GM12865 (cell line): ENCODE data around the gene IGF1.

Experiments
- DNase-seq: peaks from one replicate; pipeline ENCODE4 v3.0.0; 2010; ENCODE audit warnings: low read depth
- H3K4me3 ChIP-seq: 2 replicates; pipeline ENCODE4 v1.5.1; 2011; ENCODE audit warnings: mild to moderate bottlenecking, low read depth, low read length, control low read depth
- TF ChIP-seq, protein P1 (sequence below): IDR thresholded peaks from 2 replicates; pipeline ENCODE4 v1.5.1; 2011; ENCODE audit warnings: low read length, control low read depth, low read depth, inconsistent platforms; ENCODE audit not compliant: insufficient read depth; ENCODE audit errors: missing control alignments

The IGF1 gene

DNA sequence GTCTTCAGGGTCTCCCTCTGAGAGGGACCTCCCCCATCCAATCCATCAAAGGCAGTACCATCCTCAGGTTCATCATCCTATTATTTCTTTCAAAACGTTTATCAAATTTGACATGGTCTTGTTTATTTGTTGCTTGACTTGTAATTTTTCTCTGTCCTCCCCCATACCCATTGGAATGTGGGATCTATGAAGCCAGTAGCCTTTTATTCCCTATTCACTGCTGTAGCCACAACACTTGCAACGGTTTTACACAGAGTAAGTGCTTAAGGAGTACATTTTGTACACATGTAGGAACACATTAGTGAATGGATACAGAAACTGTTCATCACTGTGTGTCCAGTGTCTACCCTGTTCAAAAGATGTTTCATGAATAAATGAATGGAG, 41.5 kb downstream of the IGF1 start:
- DNase-seq: no peak
- TF ChIP-seq, protein P1, sequence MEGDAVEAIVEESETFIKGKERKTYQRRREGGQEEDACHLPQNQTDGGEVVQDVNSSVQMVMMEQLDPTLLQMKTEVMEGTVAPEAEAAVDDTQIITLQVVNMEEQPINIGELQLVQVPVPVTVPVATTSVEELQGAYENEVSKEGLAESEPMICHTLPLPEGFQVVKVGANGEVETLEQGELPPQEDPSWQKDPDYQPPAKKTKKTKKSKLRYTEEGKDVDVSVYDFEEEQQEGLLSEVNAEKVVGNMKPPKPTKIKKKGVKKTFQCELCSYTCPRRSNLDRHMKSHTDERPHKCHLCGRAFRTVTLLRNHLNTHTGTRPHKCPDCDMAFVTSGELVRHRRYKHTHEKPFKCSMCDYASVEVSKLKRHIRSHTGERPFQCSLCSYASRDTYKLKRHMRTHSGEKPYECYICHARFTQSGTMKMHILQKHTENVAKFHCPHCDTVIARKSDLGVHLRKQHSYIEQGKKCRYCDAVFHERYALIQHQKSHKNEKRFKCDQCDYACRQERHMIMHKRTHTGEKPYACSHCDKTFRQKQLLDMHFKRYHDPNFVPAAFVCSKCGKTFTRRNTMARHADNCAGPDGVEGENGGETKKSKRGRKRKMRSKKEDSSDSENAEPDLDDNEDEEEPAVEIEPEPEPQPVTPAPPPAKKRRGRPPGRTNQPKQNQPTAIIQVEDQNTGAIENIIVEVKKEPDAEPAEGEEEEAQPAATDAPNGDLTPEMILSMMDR: no peak
- H3K4me3 ChIP-seq: no peak overlapping the region

DNA sequence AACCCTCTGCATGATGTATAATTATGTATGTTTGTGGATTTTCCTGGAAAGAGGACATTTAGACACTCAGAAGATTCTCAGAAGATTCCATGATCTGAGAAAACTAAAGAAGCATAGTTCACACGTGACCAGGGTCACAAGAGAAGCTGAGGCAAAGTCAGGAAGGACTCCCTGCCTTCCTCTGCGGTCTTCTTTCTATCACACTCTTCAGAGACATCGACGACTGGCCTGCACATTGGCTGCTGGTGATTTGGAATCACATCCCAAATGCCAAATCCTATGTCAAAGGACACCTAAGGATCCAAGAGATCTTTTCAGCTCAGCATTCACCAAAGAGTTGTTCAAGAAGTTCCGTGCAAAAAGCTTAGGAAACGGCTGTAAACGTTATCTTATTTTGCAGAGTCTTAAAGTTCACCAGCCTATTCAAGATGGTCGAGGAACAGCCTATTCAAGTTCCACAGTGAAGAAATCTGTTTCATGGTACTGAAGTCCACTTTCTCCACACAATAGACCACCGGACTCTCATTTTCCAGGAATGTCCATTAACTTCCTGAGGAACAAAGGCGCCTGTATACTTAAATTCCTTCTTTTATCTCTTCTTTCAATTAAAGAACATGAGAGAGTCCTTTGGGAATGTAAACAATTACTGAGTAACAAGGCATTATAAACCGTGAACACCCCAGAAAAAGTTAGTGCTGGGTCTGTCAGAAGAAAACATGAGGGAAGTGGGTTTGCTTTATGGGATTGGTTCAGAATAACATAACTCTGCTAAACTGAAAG, 42.1 kb downstream of the IGF1 start:
- TF ChIP-seq, protein P1: no peak
- no peak for DNase-seq
- no peak overlapping the region for H3K4me3 ChIP-seq

DNA sequence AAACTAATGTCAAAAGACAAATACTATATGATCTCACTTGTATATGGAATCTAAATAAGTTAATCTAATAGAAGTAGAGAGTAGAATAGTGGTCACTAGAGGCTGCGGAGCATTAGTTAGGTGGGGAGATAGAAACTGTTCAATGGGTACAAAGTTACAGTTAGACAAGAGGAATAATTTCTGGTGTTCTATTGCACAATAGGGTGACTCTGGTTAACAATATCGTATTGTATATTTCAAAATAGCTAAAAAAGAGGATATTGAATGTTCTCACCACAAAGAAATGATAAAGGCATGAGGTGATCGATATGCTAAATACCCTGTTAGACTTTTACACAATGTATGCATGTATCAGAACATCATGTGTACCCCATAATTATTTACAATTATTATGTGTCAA, 42.9 kb downstream of the IGF1 start:
- no peak for DNase-seq
- no peak overlapping the region for H3K4me3 ChIP-seq
- TF ChIP-seq, protein P1: no peak

DNA sequence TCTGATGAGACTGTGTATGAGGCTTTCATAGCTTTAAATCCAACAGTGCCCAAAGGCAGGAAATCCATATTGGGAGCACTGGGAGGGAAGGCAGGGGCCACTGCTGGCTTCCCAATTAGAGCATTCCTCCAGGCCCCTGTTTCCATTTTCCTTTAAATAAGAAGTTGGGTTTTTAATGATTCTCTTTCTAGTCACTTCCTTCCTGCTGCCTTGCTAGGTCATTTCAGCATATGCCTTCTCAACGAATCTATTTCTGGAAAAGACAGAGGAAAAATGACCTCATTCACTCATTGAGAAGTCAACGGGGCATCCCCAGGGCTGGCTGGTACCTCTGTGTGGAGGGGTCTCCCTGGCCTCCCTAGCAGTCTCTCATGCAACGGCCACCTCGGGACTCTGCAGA, 43.5 kb downstream of the IGF1 start:
- TF ChIP-seq, protein P1: no peak

DNA sequence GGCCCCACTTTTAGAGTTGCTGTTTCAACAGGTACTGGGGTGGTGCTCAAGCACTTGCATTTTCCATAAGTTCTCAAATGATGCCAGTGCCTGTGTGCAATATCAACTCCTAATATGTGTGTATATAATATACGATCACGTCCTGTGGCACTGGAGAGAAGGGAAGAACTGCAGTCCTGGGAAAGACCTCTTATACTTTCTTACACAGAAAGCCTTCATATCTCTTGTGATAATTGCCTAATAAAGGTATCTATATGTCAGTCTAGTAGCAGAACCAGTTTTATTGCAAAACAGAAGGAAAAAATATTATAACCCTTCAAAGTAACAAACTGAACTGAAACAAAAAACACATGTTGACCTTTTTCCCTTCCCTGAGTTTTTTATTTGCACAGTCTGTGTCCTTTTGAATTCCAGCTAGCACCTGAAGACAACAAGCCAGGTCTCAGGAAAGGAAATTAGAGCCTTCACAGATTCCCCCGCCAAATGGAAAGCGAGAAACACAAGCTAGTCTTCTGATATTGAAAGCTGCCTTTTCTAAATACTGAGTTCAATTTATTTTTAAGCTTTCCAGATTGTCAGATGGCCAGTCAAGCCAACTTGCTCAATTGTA, 44.4 kb downstream of the IGF1 start:
- DNase-seq: peak; percentile 28
- H3K4me3 ChIP-seq: no peak overlapping the region
- TF ChIP-seq, protein P1: no peak

More for the DNA sequence above, 43.5 kb downstream of the IGF1 start:
- no peak overlapping the region for H3K4me3 ChIP-seq
- no peak for DNase-seq

DNA sequence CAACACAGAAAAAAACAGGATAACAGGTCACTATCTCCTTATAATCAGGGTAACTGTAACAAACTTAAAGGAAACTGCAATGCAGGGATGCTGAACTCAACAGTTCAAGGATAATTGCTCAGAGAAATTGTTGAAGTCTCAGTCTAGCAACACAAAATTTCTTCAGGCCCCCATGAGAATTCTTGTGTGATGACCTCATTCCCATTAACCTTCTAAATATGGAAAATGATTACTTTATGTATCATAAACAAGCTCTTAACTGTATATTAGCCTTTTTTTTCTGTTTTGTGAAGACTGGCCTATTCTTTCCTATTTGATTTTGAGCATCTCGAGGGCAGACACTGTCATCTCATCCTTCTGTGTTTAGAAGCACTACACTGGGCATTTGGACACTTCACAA, 47.1 kb downstream of the IGF1 start:
- TF ChIP-seq, protein P1: no peak
- no peak overlapping the region for H3K4me3 ChIP-seq
- no peak for DNase-seq
